SK-N-SH (cell line): ENCODE results near the gene COLEC11.

Source experiments
- CTCF ChIP-seq: fragments of 200-600 bp; sonication (generic); IDR thresholded peaks from 2 replicates; pipeline ENCODE4 v1.6.1; 2017; ENCODE audit warnings: antibody characterized with exemption, mild to moderate bottlenecking, moderate library complexity
- EZH2phosphoT487 ChIP-seq: fragments of 200-600 bp; sonication (generic); IDR thresholded peaks from 2 replicates; pipeline ENCODE4 v1.6.1; 2017; ENCODE audit warnings: low read depth, mixed run types, mild to moderate bottlenecking, antibody characterized with exemption, moderate library complexity, borderline replicate concordance
- NFIC ChIP-seq: IDR thresholded peaks from 2 replicates; pipeline ENCODE4 v1.4.0; 2012; ENCODE audit warnings: borderline replicate concordance
- PBX3 ChIP-seq: IDR thresholded peaks from 2 replicates; pipeline ENCODE4; 2012
- RXRA ChIP-seq: IDR thresholded peaks from 2 replicates; pipeline ENCODE4 v1.4.0; 2012; ENCODE audit warnings: low read depth, mild to moderate bottlenecking, borderline replicate concordance
- USF1 ChIP-seq: IDR thresholded peaks from 2 replicates; pipeline ENCODE4 v1.4.0; 2012; ENCODE audit warnings: low read depth, borderline replicate concordance
- YY1 ChIP-seq: IDR thresholded peaks from 2 replicates; pipeline ENCODE4 v1.4.0; 2012; ENCODE audit warnings: low read depth, mild to moderate bottlenecking
- TF ChIP-seq, protein P1 (sequence below): IDR thresholded peaks from 2 replicates; pipeline ENCODE4 v1.4.0; 2012; ENCODE audit warnings: low read depth

DNA sequence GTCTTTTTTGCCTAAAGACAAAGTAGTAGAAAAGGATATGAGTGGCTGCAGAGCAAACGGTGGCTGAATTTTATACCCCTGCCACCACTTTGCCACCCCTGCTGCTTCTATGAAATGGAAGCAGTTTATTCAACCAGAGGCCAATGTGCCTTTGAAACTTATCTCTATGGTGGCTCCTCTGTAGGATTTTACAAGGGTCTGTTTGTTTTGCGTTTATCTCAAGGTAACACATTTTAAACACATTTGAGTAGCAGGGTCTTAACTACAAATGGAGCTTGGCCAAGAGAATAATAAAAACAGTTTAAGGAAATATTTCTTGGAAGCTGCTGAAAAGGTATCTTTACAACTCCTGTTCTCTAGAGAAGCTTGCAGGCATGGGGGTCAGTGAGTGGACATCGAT lies 69.2 kb downstream of the COLEC11 start:
- no peak for TF ChIP-seq CTCF
- no peak for TF ChIP-seq USF1
- no peak for TF ChIP-seq PBX3
- no peak for TF ChIP-seq EZH2phosphoT487
- TF ChIP-seq, protein P1, sequence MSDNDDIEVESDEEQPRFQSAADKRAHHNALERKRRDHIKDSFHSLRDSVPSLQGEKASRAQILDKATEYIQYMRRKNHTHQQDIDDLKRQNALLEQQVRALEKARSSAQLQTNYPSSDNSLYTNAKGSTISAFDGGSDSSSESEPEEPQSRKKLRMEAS: no peak
- TF ChIP-seq NFIC: no peak
- TF ChIP-seq RXRA: no peak
- no peak for TF ChIP-seq YY1
